ENCODE data around the gene COX7A2. TPM values are rescaled to one million over a fixed set of nuclear protein-coding genes. Genes with fewer than 3 reads are reported as not detected.

COX7A2 gene
- total RNA-seq, 4 donors from 2014 or later = 94.9 to 246 (median 192) TPM

DNA sequence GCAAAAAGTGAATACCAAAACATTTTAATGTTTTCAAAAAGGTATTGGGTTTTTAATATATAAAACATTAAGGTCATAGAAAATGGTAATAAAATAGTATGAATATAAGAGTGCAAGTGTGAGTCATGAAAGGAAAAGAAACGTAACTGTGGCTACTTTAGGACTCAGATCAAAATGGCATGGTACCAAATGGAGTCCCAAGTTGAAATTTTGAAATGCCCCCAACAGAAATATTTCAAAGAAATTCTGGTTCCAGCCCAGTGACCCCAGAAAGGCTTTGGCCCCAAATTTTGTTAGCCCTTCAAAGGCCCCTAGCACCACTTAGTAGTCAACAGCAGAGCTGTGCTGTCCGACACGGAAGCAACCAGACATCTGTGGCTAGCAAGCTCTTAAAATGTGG, 43.7 kb downstream of the COX7A2 start:
- Histone ChIP-seq H3K27me3 (no peaks in the 10 kb centered on the region), H3K4me3 (no peak overlapping the region), H3K9me3 (no peaks in the 10 kb centered on the region), H3K27ac (no peak overlapping the region), H3K36me3 (no peaks in the 10 kb centered on the region), H3K4me1 (peaks cover 0 to 3% (median 0%) of the 10 kb centered on the region in 4 donors)
- TF ChIP-seq POLR2A (IDR thresholded peaks at IDR 0.05) = no peak
- TF ChIP-seq, protein P1, sequence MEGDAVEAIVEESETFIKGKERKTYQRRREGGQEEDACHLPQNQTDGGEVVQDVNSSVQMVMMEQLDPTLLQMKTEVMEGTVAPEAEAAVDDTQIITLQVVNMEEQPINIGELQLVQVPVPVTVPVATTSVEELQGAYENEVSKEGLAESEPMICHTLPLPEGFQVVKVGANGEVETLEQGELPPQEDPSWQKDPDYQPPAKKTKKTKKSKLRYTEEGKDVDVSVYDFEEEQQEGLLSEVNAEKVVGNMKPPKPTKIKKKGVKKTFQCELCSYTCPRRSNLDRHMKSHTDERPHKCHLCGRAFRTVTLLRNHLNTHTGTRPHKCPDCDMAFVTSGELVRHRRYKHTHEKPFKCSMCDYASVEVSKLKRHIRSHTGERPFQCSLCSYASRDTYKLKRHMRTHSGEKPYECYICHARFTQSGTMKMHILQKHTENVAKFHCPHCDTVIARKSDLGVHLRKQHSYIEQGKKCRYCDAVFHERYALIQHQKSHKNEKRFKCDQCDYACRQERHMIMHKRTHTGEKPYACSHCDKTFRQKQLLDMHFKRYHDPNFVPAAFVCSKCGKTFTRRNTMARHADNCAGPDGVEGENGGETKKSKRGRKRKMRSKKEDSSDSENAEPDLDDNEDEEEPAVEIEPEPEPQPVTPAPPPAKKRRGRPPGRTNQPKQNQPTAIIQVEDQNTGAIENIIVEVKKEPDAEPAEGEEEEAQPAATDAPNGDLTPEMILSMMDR (IDR thresholded peaks at IDR 0.05) = no peak
- no peak for DNase-seq

DNA sequence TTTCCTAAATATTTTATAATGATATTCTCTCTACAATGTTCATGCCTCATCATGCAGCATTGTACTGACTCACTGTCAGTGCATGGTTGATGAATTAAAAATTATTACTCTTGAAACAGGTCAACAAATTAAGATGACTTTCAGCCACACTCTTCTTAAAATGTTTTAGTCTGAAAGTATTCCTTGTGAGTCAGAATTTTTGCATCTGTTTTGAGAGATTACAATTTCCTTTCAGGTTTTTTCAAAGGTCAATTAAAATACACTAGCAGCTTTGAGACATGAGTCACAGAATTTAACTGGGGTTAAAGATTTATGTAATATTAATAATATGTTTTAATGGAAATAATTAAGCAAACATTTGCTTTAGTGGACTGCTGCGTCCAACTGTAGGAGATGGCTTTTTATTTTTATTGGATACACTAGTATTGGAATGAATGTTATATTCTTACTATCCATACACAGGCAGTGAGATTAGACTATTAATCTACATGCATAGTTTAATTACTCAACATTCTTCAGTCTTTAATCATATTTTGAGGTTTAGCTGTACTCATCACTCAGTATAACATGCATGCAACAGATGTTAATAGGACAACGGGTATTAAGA, 47.4 kb downstream of the COX7A2 start:
- H3K4me3 ChIP-seq = no peak overlapping the region
- no peak overlapping the region for H3K27ac ChIP-seq
- H3K36me3 ChIP-seq = no peaks in the 10 kb centered on the region
- H3K9me3 ChIP-seq = no peaks in the 10 kb centered on the region
- no peak for DNase-seq
- H3K27me3 ChIP-seq = no peaks in the 10 kb centered on the region
- TF ChIP-seq, protein P1 (IDR thresholded peaks at IDR 0.05) = no peak
- no peak for TF ChIP-seq POLR2A (IDR thresholded peaks at IDR 0.05)
- H3K4me1 ChIP-seq = no peaks in the 10 kb centered on the region

DNA sequence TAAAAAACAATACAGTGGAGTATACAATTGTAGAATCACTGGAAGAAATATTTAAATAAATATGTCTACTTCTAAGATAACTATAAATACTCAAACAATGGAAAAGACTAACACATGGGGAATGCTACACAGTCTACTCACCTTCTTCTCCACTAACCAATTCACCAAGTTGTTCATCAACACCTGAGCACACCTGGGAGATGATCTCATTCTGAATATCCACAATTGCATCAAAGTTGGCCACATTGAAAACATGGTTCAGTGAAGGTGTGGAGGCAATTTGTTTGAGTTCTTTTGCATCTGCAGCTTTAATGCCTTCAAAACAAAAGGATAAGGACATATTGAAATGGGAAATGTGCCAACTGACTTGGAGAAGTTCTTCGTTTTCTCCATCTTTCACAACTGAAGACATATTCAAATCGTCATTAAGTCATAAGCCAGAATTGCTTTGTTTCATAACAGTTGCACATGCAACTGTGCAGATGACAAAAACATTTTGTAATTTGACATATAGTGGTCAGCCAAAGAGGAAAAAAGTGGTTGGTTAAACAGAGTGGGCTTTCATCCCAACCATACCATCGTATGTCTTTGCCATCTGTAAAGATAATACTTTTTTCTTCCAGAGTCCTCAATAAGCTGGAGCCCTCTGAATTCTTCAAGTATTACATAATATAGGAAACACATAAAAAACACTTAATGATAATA, 55.2 kb downstream of the COX7A2 start:
- DNase-seq = no peak
- no peaks in the 10 kb centered on the region for H3K36me3 ChIP-seq
- no peak overlapping the region for H3K27ac ChIP-seq
- TF ChIP-seq, protein P1 (IDR thresholded peaks at IDR 0.05) = no peak
- no peak for TF ChIP-seq POLR2A (IDR thresholded peaks at IDR 0.05)
- H3K9me3 ChIP-seq = no peaks in the 10 kb centered on the region
- H3K27me3 ChIP-seq = no peaks in the 10 kb centered on the region
- H3K4me1 ChIP-seq = no peaks in the 10 kb centered on the region
- H3K4me3 ChIP-seq = no peak overlapping the region

Other genes starting within 250 kb of the COX7A2 start
- 10 to 100 TPM; 10.9 to 65.9 (median 57.1) TPM for gene COL12A1, start 37.7 kb downstream of the COX7A2 start, total RNA-seq
- 10 to 100 TPM; 25.6 to 51.5 (median 37.9) TPM for gene TMEM30A, start 41.0 kb upstream of the COX7A2 start, total RNA-seq
- gene FILIP1, start 250.0 kb upstream of the COX7A2 start, total RNA-seq = 1 to 10 TPM; 1.1 to 7.4 (median 4.0) TPM